Psoas muscle (tissue), 8 donors: ENCODE measurements around the gene PLAC1. TPM values are rescaled to one million over a fixed set of nuclear protein-coding genes. Genes with fewer than 3 reads are reported as not detected.

Experiments
- ATAC-seq, 4 donors: fragments of 200-7000 bp; cut with Tn5 transposase; one replicate each; pipeline ENCODE4 v1.9.1; 2020; ENCODE audit warnings: moderate library complexity in 3 of 4, mild to moderate bottlenecking in 2 of 4
- DNase-seq, 2 donors: peaks; one replicate each; pipeline ENCODE4 v3.0.0-alpha.2; 2020
- H3K27ac ChIP-seq: fragments of 200-600 bp; one replicate; pipeline ENCODE4 v1.8.0; 2022
- H3K27me3 ChIP-seq, 3 donors: fragments of 200-600 bp in 1 of 3; one replicate each; pipeline versions ENCODE4 v1.6.1 to v1.8.0; 2013 to 2022; ENCODE audit warnings: low read length in 2 of 3, mild to moderate bottlenecking in 2 of 3, moderate library complexity in 1 of 3; ENCODE audit not compliant: insufficient read depth in 3 of 3
- H3K36me3 ChIP-seq, 2 donors: fragments of 200-600 bp in 1 of 2; one replicate each; pipeline versions ENCODE4 v1.6.1 to v1.8.0; 2013 to 2022; ENCODE audit warnings: low read depth in 1 of 2, mild to moderate bottlenecking in 1 of 2, moderate library complexity in 1 of 2; ENCODE audit not compliant: insufficient read depth in 1 of 2
- H3K4me1 ChIP-seq: fragments of 200-600 bp; one replicate; pipeline ENCODE4 v1.8.0; 2022
- H3K4me3 ChIP-seq: fragments of 200-600 bp; one replicate; pipeline ENCODE4 v1.8.0; 2022; ENCODE audit warnings: mild to moderate bottlenecking
- H3K9me3 ChIP-seq: fragments of 200-600 bp; one replicate; pipeline ENCODE4 v1.8.0; 2022
- CTCF ChIP-seq: fragments of 200-600 bp; IDR thresholded peaks from one replicate; pipeline ENCODE4 v1.8.0; 2022; ENCODE audit warnings: antibody characterized with exemption
- WGBS, 3 donors: extraction: QIAGEN DNeasy Blood & Tissue Kit; methylation state at CpG; one replicate each; pipeline versions ENCODE4 v1.1.6 to v1.1.7; 2013; 5-methylcytosine and 5-hydroxymethylcytosine counted together
- intact Hi-C, 2 donors: fragments of 100-400 bp; cut with DNase I; formaldehyde crosslinking; loops; one replicate each; pipeline versions ENCODE4 v1.11.0 to v1.14.2; 2022
- polyA plus RNA-seq, 3 donors: library from polyadenylated mRNA; stranded (reverse); fragments of 200-250 nt; gene quantifications; one replicate each; pipeline ENCODE4 v1.2.3, GENCODE V29; 2013
- total RNA-seq, 4 donors: library from RNA; stranded (reverse); fragmentation: NEBNext Ultra II Directional in 2 of 4; extraction: Animal tissue kit (Norgen Biotek cat#: 25700) in 2 of 4; gene quantifications; one replicate each; pipeline versions ENCODE4 v1.2.1 to v1.2.4, GENCODE V29; 2021 to 2023
- donor health status: healthy with polysubstance abuse.
- donor health status: DM: no; HTN: no; CAD: no; lungs with moderate emphysema.
- donor health status: Bipolar disorder and iron deficiency.
- donor health status: healthy.
- donor health status: DM: yes; HTN: yes; CAD: no.
- donor health status: DM: no; HTN: no; CAD: no.
- donor health status: DM: no; HTN: no; CAD: no.
- donor health status: DM: yes; HTN: yes; CAD: no.

Gene PLAC1
- total and polyA plus RNA-seq, 7 donors: 0.13 to 3.0 (median 0.32) TPM; not detected in 2

DNA sequence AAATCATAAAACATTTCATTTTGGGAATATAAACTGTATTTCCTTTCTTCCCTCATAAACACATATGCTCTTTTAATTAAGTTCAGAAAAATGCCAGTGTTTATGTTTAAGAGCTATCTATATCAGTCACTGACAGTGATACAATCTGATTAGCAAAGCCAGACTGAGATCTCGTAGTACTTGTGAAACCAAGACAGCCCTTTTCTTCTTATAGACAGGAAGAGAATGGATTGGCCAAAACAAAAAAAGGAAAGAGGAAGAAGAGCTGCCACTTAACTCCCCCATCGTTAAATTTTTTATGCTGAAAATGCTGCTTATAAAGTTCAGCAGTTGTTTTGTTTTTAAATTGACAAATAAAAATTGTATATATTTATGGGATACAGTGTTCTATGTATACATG, 87.4 kb downstream of the PLAC1 start:
- Histone ChIP-seq H3K4me3 (no peak overlapping the region), H3K4me1 (no peaks in the 10 kb centered on the region), H3K36me3 (no peaks in the 10 kb centered on the region), H3K27ac (peak overlapping the region; percentile 63), H3K9me3 (no peaks in the 10 kb centered on the region), H3K27me3 (peaks cover 0 to 3% (median 0%) of the 10 kb centered on the region in 3 donors)
- 25 to 50% (median 31%) methylated on average over 2 of the region's 2 CpGs for WGBS, 3 donors
- DNase-seq (no peak), ATAC-seq (no peak)
- no peak for TF ChIP-seq CTCF
- intact Hi-C loops: no loop called here

DNA sequence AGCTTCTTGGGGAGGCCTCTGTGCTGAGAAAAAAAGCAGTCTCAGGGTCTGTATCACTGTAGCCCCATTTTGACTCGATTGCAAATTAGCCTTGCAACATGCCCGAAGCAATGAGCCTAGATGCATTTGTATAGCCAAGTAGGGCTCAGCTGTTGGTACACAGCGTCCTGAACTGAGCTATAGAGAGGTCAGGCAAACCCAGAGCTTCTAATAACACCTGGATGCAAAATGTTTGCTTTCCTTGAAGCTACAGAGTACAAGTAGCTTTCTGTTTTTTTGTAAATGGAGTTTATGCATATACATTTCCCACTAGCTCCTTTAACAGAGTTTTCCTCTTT, 87.8 kb downstream of the PLAC1 start:
- WGBS, 3 donors: 16 to 30% (median 28%) methylated on average over 3 of the region's 3 CpGs
- H3K27me3 ChIP-seq: peaks cover 0 to 4% (median 0%) of the 10 kb centered on the region in 3 donors
- no peaks in the 10 kb centered on the region for H3K4me1 ChIP-seq
- no peak overlapping the region for H3K4me3 ChIP-seq
- no peak for DNase-seq
- ATAC-seq: peak; percentile 81 to 95 (median 88)
- H3K36me3 ChIP-seq: no peaks in the 10 kb centered on the region
- TF ChIP-seq CTCF: no peak
- H3K9me3 ChIP-seq: no peaks in the 10 kb centered on the region
- peak overlapping the region; percentile 63 for H3K27ac ChIP-seq
- intact Hi-C loops: no loop called here

DNA sequence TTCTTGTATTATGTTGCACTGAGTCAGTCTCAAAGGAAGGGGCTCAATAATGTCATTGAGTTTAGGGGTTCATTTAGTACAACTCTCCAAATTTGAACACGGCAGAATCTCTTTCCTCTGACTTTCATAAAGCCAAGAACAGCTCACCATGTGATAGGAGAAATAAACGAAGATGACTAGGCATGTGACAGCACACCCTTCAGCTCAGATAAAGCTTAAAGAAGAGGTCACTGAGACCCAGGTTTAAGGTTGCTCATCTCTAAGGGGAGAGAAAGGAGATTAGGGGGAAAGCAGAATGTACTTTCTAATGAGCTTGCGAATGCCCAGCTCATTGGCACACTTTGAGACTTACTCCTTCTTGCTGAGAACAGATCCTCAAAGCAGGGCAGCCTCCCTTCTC, 89.0 kb downstream of the PLAC1 start:
- Histone ChIP-seq H3K36me3 (no peaks in the 10 kb centered on the region), H3K27me3 (peaks cover 0 to 11% (median 0%) of the 10 kb centered on the region in 3 donors), H3K4me1 (no peaks in the 10 kb centered on the region), H3K4me3 (no peak overlapping the region), H3K27ac (no peak overlapping the region), H3K9me3 (no peaks in the 10 kb centered on the region)
- ATAC-seq (no peak), DNase-seq (no peak)
- 50 to 83% (median 63%) methylated on average over 3 of the region's 3 CpGs for WGBS, 3 donors
- TF ChIP-seq CTCF: no peak
- intact Hi-C loops: no loop called here

- Histone ChIP-seq H3K9me3 (no peaks in the 10 kb centered on the region), H3K36me3 (no peaks in the 10 kb centered on the region), H3K27me3 (peaks cover 0 to 11% (median 0%) of the 10 kb centered on the region in 3 donors), H3K27ac (no peak overlapping the region), H3K4me3 (no peak overlapping the region), H3K4me1 (no peaks in the 10 kb centered on the region)
- no peak for ATAC-seq
- intact Hi-C loops: no loop called here
- 58 to 82% (median 81%) methylated on average over 8 of the region's 8 CpGs for WGBS, 3 donors
- no peak for TF ChIP-seq CTCF
- no peak for DNase-seq
Observed at GRCh38 chrX:134568285-134569016, 89.8 kb downstream of the PLAC1 start.

GRCh38 chrX:134566506-134566905, 91.8 kb downstream of the PLAC1 start:
- Histone ChIP-seq H3K27me3 (peaks cover 0 to 11% (median 0%) of the 10 kb centered on the region in 3 donors), H3K4me1 (no peaks in the 10 kb centered on the region), H3K36me3 (no peaks in the 10 kb centered on the region), H3K9me3 (no peaks in the 10 kb centered on the region), H3K4me3 (no peak overlapping the region), H3K27ac (no peak overlapping the region)
- intact Hi-C loops: no loop called here
- ATAC-seq: no peak
- TF ChIP-seq CTCF: no peak
- 65 to 81% (median 72%) methylated on average over 5 of the region's 5 CpGs for WGBS, 3 donors
- no peak for DNase-seq
